WTC11 (cell line): ENCODE results near the gene KRT72. TPM values are rescaled to one million over a fixed set of nuclear protein-coding genes. Genes with fewer than 3 reads are reported as not detected.

Source experiments
- ATAC-seq: fragments of 200-7000 bp; cut with Tn5 transposase; 2 replicates; pipeline ENCODE4 v1.10.0; 2021; ENCODE audit warnings: mild to moderate bottlenecking, moderate library complexity
- CTCF ChIA-PET: fragments of 300-600 bp; sonication (Branson Sonifier 250); formaldehyde crosslinking; loops from one replicate; lab custom pipeline; 2021; ENCODE audit warnings: antibody characterized with exemption; lab: Charles Lee
- POLR2A ChIA-PET: fragments of 350-600 bp; sonication (Branson Sonifier 250); formaldehyde crosslinking; loops from one replicate; lab custom pipeline; 2021; ENCODE audit warnings: antibody characterized with exemption; lab: Charles Lee
- DNase-seq: peaks from one replicate; pipeline ENCODE4 v3.0.0; 2021; ENCODE audit warnings: low spot score
- H3K27ac Mint-ChIP-seq: 2 replicates; pipeline ENCODE4 v1.8.0; 2021; ENCODE audit warnings: mixed read lengths
- H3K27me3 Mint-ChIP-seq: 2 replicates; pipeline ENCODE4 v1.8.0; 2021; ENCODE audit warnings: low read depth, mild to moderate bottlenecking, moderate library complexity, mixed read lengths
- H3K36me3 Mint-ChIP-seq: 2 replicates; pipeline ENCODE4 v1.8.0; 2021; ENCODE audit warnings: mixed read lengths
- H3K4me1 Mint-ChIP-seq: 2 replicates; pipeline ENCODE4 v1.8.0; 2022; ENCODE audit warnings: mixed read lengths
- H3K4me3 Mint-ChIP-seq: 2 replicates; pipeline ENCODE4 v1.8.0; 2021; ENCODE audit warnings: mild to moderate bottlenecking, moderate library complexity, mixed read lengths
- H3K9me3 Mint-ChIP-seq: 2 replicates; pipeline ENCODE4 v1.8.0; 2021; ENCODE audit warnings: mixed read lengths
- ARID4B ChIP-seq: sonication (generic); formaldehyde crosslinking; IDR thresholded peaks from 2 replicates; pipeline ENCODE4 v1.8.0; 2023; ENCODE audit warnings: missing genetic modification reagents, mild to moderate bottlenecking, borderline replicate concordance
- CREB1 ChIP-seq: sonication (generic); formaldehyde crosslinking; IDR thresholded peaks from 2 replicates; pipeline ENCODE4 v1.8.0; 2023; ENCODE audit warnings: mild to moderate bottlenecking, missing genetic modification reagents
- EMX1 ChIP-seq: fragments of 250-450 bp; sonication (Bioruptor Pico); IDR thresholded peaks from 2 replicates; pipeline ENCODE4 v1.8.0; 2021; ENCODE audit warnings: mild to moderate bottlenecking
- ESRRA ChIP-seq: sonication (generic); formaldehyde crosslinking; IDR thresholded peaks from 2 replicates; pipeline ENCODE4 v1.8.1; 2022; ENCODE audit warnings: mild to moderate bottlenecking, missing genetic modification reagents, borderline replicate concordance
- FOXJ3 ChIP-seq: sonication (generic); formaldehyde crosslinking; IDR thresholded peaks from 2 replicates; pipeline ENCODE4 v1.9.0; 2021; ENCODE audit warnings: missing genetic modification reagents, mild to moderate bottlenecking, borderline replicate concordance
- FOXK1 ChIP-seq: sonication (generic); formaldehyde crosslinking; IDR thresholded peaks from 2 replicates; pipeline ENCODE4 v1.8.0; 2022; ENCODE audit warnings: mild to moderate bottlenecking, moderate library complexity, missing genetic modification reagents
- FOXP4 ChIP-seq: sonication (generic); formaldehyde crosslinking; IDR thresholded peaks from 2 replicates; pipeline ENCODE4 v1.8.0; 2022; ENCODE audit warnings: mild to moderate bottlenecking, missing genetic modification reagents
- JAZF1 ChIP-seq: fragments of 250-450 bp; sonication (Bioruptor Pico); IDR thresholded peaks from 2 replicates; pipeline ENCODE4 v1.9.0; 2021; ENCODE audit warnings: moderate library complexity, mild to moderate bottlenecking, inconsistent platforms
- MXD4 ChIP-seq: fragments of 250-450 bp; sonication (Bioruptor Pico); IDR thresholded peaks from 2 replicates; pipeline ENCODE4 v1.8.0; 2021; ENCODE audit warnings: mild to moderate bottlenecking, moderate library complexity, borderline replicate concordance
- NFE2L1 ChIP-seq: sonication (generic); formaldehyde crosslinking; IDR thresholded peaks from 2 replicates; pipeline ENCODE4 v1.8.1; 2023; ENCODE audit warnings: missing genetic modification reagents
- NR1H2 ChIP-seq: sonication (generic); formaldehyde crosslinking; IDR thresholded peaks from 2 replicates; pipeline ENCODE4 v1.9.0; 2021; ENCODE audit warnings: mild to moderate bottlenecking, moderate library complexity, missing genetic modification reagents
- SMAD3 ChIP-seq: sonication (generic); formaldehyde crosslinking; IDR thresholded peaks from 2 replicates; pipeline ENCODE4 v1.8.0; 2022; ENCODE audit warnings: missing genetic modification reagents, mild to moderate bottlenecking, borderline replicate concordance
- USF2 ChIP-seq: sonication (generic); formaldehyde crosslinking; IDR thresholded peaks from 2 replicates; pipeline ENCODE4 v1.8.1; 2023; ENCODE audit warnings: mild to moderate bottlenecking, missing genetic modification reagents, moderate library complexity
- ZBTB21 ChIP-seq: sonication (generic); formaldehyde crosslinking; IDR thresholded peaks from 2 replicates; pipeline ENCODE4 v1.8.1; 2023; ENCODE audit warnings: mild to moderate bottlenecking, missing genetic modification reagents, borderline replicate concordance
- ZNF138 ChIP-seq: sonication (generic); formaldehyde crosslinking; conservative IDR thresholded peaks from 2 replicates; pipeline ENCODE4 v1.8.1; 2022; ENCODE audit warnings: mild to moderate bottlenecking, moderate library complexity, missing genetic modification reagents
- ZNF317 ChIP-seq: sonication (generic); formaldehyde crosslinking; IDR thresholded peaks from 2 replicates; pipeline ENCODE4 v1.8.1; 2023; ENCODE audit warnings: low read depth, mild to moderate bottlenecking, moderate library complexity, missing genetic modification reagents, borderline replicate concordance
- ZNF396 ChIP-seq: fragments of 250-450 bp; sonication (Bioruptor Pico); IDR thresholded peaks from 2 replicates; pipeline ENCODE4 v1.8.0; 2021; ENCODE audit warnings: mild to moderate bottlenecking, moderate library complexity, borderline replicate concordance
- ZNF416 ChIP-seq: fragments of 250-450 bp; sonication (Bioruptor Pico); IDR thresholded peaks from 2 replicates; pipeline ENCODE4 v1.9.0; 2021; ENCODE audit warnings: mild to moderate bottlenecking, inconsistent platforms
- ZSCAN18 ChIP-seq: fragments of 250-450 bp; sonication (Bioruptor Pico); IDR thresholded peaks from 2 replicates; pipeline ENCODE4 v2.1.2; 2022; ENCODE audit warnings: mild to moderate bottlenecking, moderate library complexity
- total RNA-seq: library from RNA; stranded (reverse); gene quantifications from 3 replicates; pipeline ENCODE4 v1.2.3, GENCODE V29; 2021

KRT72 gene
- total RNA-seq, 1 experiment from 2014 or later = not detected

- ChIA-PET CTCF (no interaction called here), POLR2A (no interaction called here)
- ATAC-seq (no peak), DNase-seq (no peak)
- Mint-ChIP-seq H3K27ac (no peak overlapping the region), H3K9me3 (no peaks in the 10 kb centered on the region), H3K4me3 (no peak overlapping the region), H3K4me1 (no peaks in the 10 kb centered on the region), H3K27me3 (no peaks in the 10 kb centered on the region), H3K36me3 (no peaks in the 10 kb centered on the region)
- TF ChIP-seq USF2 (CRISPR knock-in tag) (no peak), FOXP4 (no peak), ZNF317 (CRISPR knock-in tag) (no peak), NR1H2 (CRISPR knock-in tag) (no peak), MXD4 (no peak), EMX1 (CRISPR knock-in tag) (no peak), NFE2L1 (CRISPR knock-in tag) (no peak), ZNF396 (CRISPR knock-in tag) (no peak), SMAD3 (CRISPR knock-in tag) (no peak), ZNF416 (no peak), FOXK1 (CRISPR knock-in tag) (no peak), CREB1 (CRISPR knock-in tag) (no peak), ESRRA (CRISPR knock-in tag) (no peak), ZNF138 (no peak), ARID4B (CRISPR knock-in tag) (no peak), ZSCAN18 (CRISPR knock-in tag) (no peak), ZBTB21 (no peak), FOXJ3 (CRISPR knock-in tag) (no peak), JAZF1 (no peak)
Observed at GRCh38 chr12:52637299-52637698, 36.0 kb upstream of the KRT72 start.
